HTERT RPE-1 (cell line): Measurements from ENCODE around the gene HARBI1.

Experiments
- in situ Hi-C: fragments of 300-500 bp; cut with MboI; formaldehyde crosslinking; loops from 4 replicates; pipeline ENCODE4 v1.14.3; 2020; ENCODE audit warnings: low sequenced_read_pairs

HARBI1 gene

GRCh38 chr11:46635557-46636139, 18.6 kb upstream of the HARBI1 start:
- in situ Hi-C loops: no loop called here

GRCh38 chr11:46633291-46634217, 16.5 kb upstream of the HARBI1 start:
- in situ Hi-C loops: no loop called here

GRCh38 chr11:46632502-46632901, 15.5 kb upstream of the HARBI1 start:
- in situ Hi-C loops: no loop called here

GRCh38 chr11:46631676-46632075, 14.6 kb upstream of the HARBI1 start:
- in situ Hi-C loops: no loop called here

GRCh38 chr11:46630237-46630636, 13.2 kb upstream of the HARBI1 start:
- in situ Hi-C loops: no loop called here

GRCh38 chr11:46628961-46629360, 11.9 kb upstream of the HARBI1 start:
- in situ Hi-C loops: no loop called here

- in situ Hi-C loops: no loop called here
Observed at GRCh38 chr11:46625406-46625805, 8.4 kb upstream of the HARBI1 start.

- in situ Hi-C loops: no loop called here
Observed at GRCh38 chr11:46618837-46619236, 1.8 kb upstream of the HARBI1 start.

- in situ Hi-C loops: no loop called here
Observed at GRCh38 chr11:46617972-46618314, 916 bp upstream of the HARBI1 start.

- in situ Hi-C loops: no loop called here
Observed at GRCh38 chr11:46616551-46617133, 385 bp downstream of the HARBI1 start.

- in situ Hi-C loops: no loop called here
Observed at GRCh38 chr11:46615756-46616155, 1.3 kb downstream of the HARBI1 start.

- in situ Hi-C loops: no loop called here
Observed at GRCh38 chr11:46612326-46612725, 4.7 kb downstream of the HARBI1 start.

- in situ Hi-C loops: no loop called here
Observed at GRCh38 chr11:46611526-46612304, 5.3 kb downstream of the HARBI1 start.

- in situ Hi-C loops: no loop called here
Observed at GRCh38 chr11:46609386-46609785, 7.6 kb downstream of the HARBI1 start.

- in situ Hi-C loops: no loop called here
Observed at GRCh38 chr11:46607516-46607915, 9.5 kb downstream of the HARBI1 start.

GRCh38 chr11:46604796-46605195, 12.2 kb downstream of the HARBI1 start:
- in situ Hi-C loops: no loop called here

- in situ Hi-C loops: no loop called here
Observed at GRCh38 chr11:46603704-46604308, 13.2 kb downstream of the HARBI1 start.

GRCh38 chr11:46601129-46601528, 15.9 kb downstream of the HARBI1 start:
- in situ Hi-C loops: no loop called here

GRCh38 chr11:46600194-46600960, 16.6 kb downstream of the HARBI1 start:
- in situ Hi-C loops: no loop called here
